GM06990 (cell line): ENCODE results near the gene OVCA2.

ENCODE experiments used
- DNase-seq: peaks from one replicate; pipeline ENCODE4 v3.0.0-alpha.2; 2011; ENCODE audit not compliant: insufficient read length; ENCODE audit errors: extremely low read depth
- H3K27me3 ChIP-seq: replicated peaks from 2 replicates; pipeline ENCODE4 v1.6.0; 2011; ENCODE audit warnings: low read length; ENCODE audit not compliant: control insufficient read depth, insufficient read depth
- H3K36me3 ChIP-seq: 2 replicates; pipeline ENCODE4 v1.5.1; 2011; ENCODE audit warnings: low read length; ENCODE audit not compliant: control insufficient read depth, insufficient read depth
- H3K4me3 ChIP-seq: replicated peaks from 2 replicates; pipeline ENCODE4 v1.5.1; 2011; ENCODE audit warnings: low read depth, mild to moderate bottlenecking, control low read depth, low read length
- CTCF ChIP-seq: IDR thresholded peaks from 2 replicates; pipeline ENCODE4 v1.5.1; 2011; ENCODE audit warnings: low read length, control low read depth, mild to moderate bottlenecking, inconsistent platforms; ENCODE audit not compliant: insufficient read depth, poor library complexity, severe bottlenecking

The OVCA2 gene

GRCh38 chr17:2071455-2072281, 29.8 kb downstream of the OVCA2 start:
- no peak for DNase-seq
- TF ChIP-seq CTCF: no peak
- Histone ChIP-seq H3K27me3 (no peaks in the 10 kb centered on the region), H3K4me3 (no peak overlapping the region), H3K36me3 (peaks cover 15% of the 10 kb centered on the region)

GRCh38 chr17:2074919-2075318, 33.1 kb downstream of the OVCA2 start:
- H3K4me3 ChIP-seq: no peak overlapping the region
- H3K36me3 ChIP-seq: peaks cover 9% of the 10 kb centered on the region
- H3K27me3 ChIP-seq: no peaks in the 10 kb centered on the region
- TF ChIP-seq CTCF: no peak
- no peak for DNase-seq

- no peaks in the 10 kb centered on the region for H3K27me3 ChIP-seq
- no peak for TF ChIP-seq CTCF
- no peak for DNase-seq
- H3K36me3 ChIP-seq: peaks cover 9% of the 10 kb centered on the region
- H3K4me3 ChIP-seq: no peak overlapping the region
These were observed 33.7 kb downstream of the OVCA2 start for GRCh38 chr17:2075336-2076086.

GRCh38 chr17:2076087-2076984, 34.5 kb downstream of the OVCA2 start:
- no peaks in the 10 kb centered on the region for H3K27me3 ChIP-seq
- H3K36me3 ChIP-seq: peaks cover 9% of the 10 kb centered on the region
- TF ChIP-seq CTCF: no peak
- no peak for DNase-seq
- no peak overlapping the region for H3K4me3 ChIP-seq

GRCh38 chr17:2077040-2077439, 35.2 kb downstream of the OVCA2 start:
- no peak for DNase-seq
- TF ChIP-seq CTCF: no peak
- Histone ChIP-seq H3K4me3 (no peak overlapping the region), H3K27me3 (no peaks in the 10 kb centered on the region), H3K36me3 (peaks cover 12% of the 10 kb centered on the region)
